NCI-H2196 (cell line): ENCODE measurements around the gene DNAH7.

Experiments
- DNase-seq: peaks from one replicate; lab custom pipeline; 2025; ENCODE audit not compliant: unreplicated experiment; lab: John Stamatoyannopoulos, UW

Gene DNAH7

GRCh38 chr2:195815083-195815482 lies 253.6 kb downstream of the DNAH7 start:
- no peak for DNase-seq

- DNase-seq: no peak
These were observed 255.2 kb downstream of the DNAH7 start for GRCh38 chr2:195813421-195813820.

GRCh38 chr2:195810340-195811098 lies 258.1 kb downstream of the DNAH7 start:
- no peak for DNase-seq

- DNase-seq: no peak
These were observed 260.4 kb downstream of the DNAH7 start for GRCh38 chr2:195808189-195808588.

- no peak for DNase-seq
These were observed 263.2 kb downstream of the DNAH7 start for GRCh38 chr2:195805283-195805976.

GRCh38 chr2:195795879-195796278 lies 272.8 kb downstream of the DNAH7 start:
- DNase-seq: no peak

GRCh38 chr2:195793881-195794280 lies 274.8 kb downstream of the DNAH7 start:
- DNase-seq: no peak

- no peak for DNase-seq
These were observed 286.5 kb downstream of the DNAH7 start for GRCh38 chr2:195782156-195782555.

GRCh38 chr2:195779491-195779890 lies 289.1 kb downstream of the DNAH7 start:
- no peak for DNase-seq

- no peak for DNase-seq
These were observed 298.7 kb downstream of the DNAH7 start for GRCh38 chr2:195769975-195770374.

GRCh38 chr2:195768431-195768830 lies 300.2 kb downstream of the DNAH7 start:
- DNase-seq: no peak

GRCh38 chr2:195766691-195767090 lies 301.9 kb downstream of the DNAH7 start:
- DNase-seq: no peak

GRCh38 chr2:195763866-195764265 lies 304.8 kb downstream of the DNAH7 start:
- no peak for DNase-seq

- DNase-seq: no peak
These were observed 308.8 kb downstream of the DNAH7 start for GRCh38 chr2:195759877-195760276.

- DNase-seq: no peak
These were observed 309.8 kb downstream of the DNAH7 start for GRCh38 chr2:195758846-195759245.

GRCh38 chr2:195756218-195756942 lies 312.3 kb downstream of the DNAH7 start:
- no peak for DNase-seq

GRCh38 chr2:195741191-195741590 lies 327.4 kb downstream of the DNAH7 start:
- no peak for DNase-seq

GRCh38 chr2:195737511-195738325 lies 330.9 kb downstream of the DNAH7 start:
- DNase-seq: no peak

- DNase-seq: no peak
These were observed 333.3 kb downstream of the DNAH7 start for GRCh38 chr2:195735347-195735746.

GRCh38 chr2:195734931-195735330 lies 333.7 kb downstream of the DNAH7 start:
- no peak for DNase-seq

GRCh38 chr2:195734395-195734794 lies 334.2 kb downstream of the DNAH7 start:
- no peak for DNase-seq
